ENCODE data around the gene ARMC6.

The ARMC6 gene

DNA sequence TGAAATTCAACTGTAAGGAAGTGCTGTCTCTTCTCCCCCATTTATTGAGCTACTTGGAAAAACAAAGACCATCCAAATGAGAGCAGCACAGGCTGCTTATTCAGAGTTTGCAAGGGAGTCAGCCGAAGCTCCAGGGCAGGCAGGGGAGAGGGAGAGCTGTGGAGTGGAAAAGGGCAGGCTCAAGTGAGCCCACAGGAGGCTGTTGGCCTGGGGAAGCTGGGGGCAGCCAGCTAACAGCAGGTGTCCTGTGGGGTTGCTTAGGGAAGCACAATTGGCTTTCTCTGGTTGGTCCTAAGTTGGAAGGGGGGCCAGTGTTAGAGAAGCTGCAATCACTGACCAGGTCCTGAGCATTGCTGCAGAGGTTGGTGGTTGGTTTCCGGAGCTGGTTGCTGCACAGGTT lies 54.3 kb downstream of the ARMC6 start:
- Histone ChIP-seq H2AFZ (ENCODE audit: low read depth, low read length, severe bottlenecking) (no peak overlapping the region), H3K9me3 (ENCODE audit: insufficient read depth, low read length) (no peaks in the 10 kb centered on the region), H3K79me2 (ENCODE audit: insufficient read depth, low read length) (no peaks in the 10 kb centered on the region), H3K4me3 (ENCODE audit: insufficient read depth, low read length, poor library complexity, severe bottlenecking) (no peak overlapping the region), H3F3A (ENCODE audit: insufficient read depth) (no peaks in the 10 kb centered on the region), H3K27me3 (ENCODE audit: low read length) (no peaks in the 10 kb centered on the region), H3K4me2 (ENCODE audit: low read depth, low read length, poor library complexity, severe bottlenecking) (no peak overlapping the region), H4K20me1 (ENCODE audit: low read depth, low read length) (no peaks in the 10 kb centered on the region), H3K9me2 (replicated peaks; ENCODE audit: insufficient read depth, low read length) (no peaks in the 10 kb centered on the region), H3K9ac (ENCODE audit: low read length) (no peak overlapping the region), H3K36me3 (ENCODE audit: low read length) (no peaks in the 10 kb centered on the region), H3K27ac (ENCODE audit: low read depth, low read length) (no peak overlapping the region)
- TF ChIP-seq, protein P1, sequence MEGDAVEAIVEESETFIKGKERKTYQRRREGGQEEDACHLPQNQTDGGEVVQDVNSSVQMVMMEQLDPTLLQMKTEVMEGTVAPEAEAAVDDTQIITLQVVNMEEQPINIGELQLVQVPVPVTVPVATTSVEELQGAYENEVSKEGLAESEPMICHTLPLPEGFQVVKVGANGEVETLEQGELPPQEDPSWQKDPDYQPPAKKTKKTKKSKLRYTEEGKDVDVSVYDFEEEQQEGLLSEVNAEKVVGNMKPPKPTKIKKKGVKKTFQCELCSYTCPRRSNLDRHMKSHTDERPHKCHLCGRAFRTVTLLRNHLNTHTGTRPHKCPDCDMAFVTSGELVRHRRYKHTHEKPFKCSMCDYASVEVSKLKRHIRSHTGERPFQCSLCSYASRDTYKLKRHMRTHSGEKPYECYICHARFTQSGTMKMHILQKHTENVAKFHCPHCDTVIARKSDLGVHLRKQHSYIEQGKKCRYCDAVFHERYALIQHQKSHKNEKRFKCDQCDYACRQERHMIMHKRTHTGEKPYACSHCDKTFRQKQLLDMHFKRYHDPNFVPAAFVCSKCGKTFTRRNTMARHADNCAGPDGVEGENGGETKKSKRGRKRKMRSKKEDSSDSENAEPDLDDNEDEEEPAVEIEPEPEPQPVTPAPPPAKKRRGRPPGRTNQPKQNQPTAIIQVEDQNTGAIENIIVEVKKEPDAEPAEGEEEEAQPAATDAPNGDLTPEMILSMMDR (IDR thresholded peaks at IDR 0.05; ENCODE audit: insufficient read depth, low read length, poor library complexity, severe bottlenecking), result no peak
- TF ChIP-seq EZH2phosphoT487 (conservative IDR thresholded peaks at IDR 0.05; ENCODE audit: low read length), result no peak

DNA sequence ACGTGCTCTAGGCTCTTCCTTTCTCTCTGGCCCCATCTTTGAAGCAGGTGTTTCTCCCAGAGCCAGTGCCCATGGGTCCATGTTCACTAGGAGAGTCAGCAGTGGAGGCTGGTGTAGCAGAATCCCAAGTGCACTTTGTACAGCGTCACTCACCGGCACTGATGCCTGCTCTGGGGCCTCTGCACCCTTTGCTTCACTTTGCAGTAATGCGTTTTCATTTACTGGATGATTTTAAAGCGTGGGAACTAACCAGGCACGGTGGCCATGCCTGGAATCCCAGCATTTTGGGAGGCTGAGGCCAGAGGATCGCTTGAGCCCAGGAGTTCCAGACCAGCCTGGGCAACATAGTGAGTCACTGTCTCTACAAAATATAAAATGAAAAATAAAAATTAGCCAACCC lies 61.1 kb downstream of the ARMC6 start:
- Histone ChIP-seq H3K27ac (ENCODE audit: low read depth, low read length) (no peak overlapping the region), H3K9ac (ENCODE audit: low read length) (no peak overlapping the region), H4K20me1 (ENCODE audit: low read depth, low read length) (no peaks in the 10 kb centered on the region), H3K9me3 (ENCODE audit: insufficient read depth, low read length) (no peaks in the 10 kb centered on the region), H3K4me2 (ENCODE audit: low read depth, low read length, poor library complexity, severe bottlenecking) (no peak overlapping the region), H3K4me3 (ENCODE audit: insufficient read depth, low read length, poor library complexity, severe bottlenecking) (no peak overlapping the region), H2AFZ (ENCODE audit: low read depth, low read length, severe bottlenecking) (no peak overlapping the region), H3K36me3 (ENCODE audit: low read length) (no peaks in the 10 kb centered on the region), H3K27me3 (ENCODE audit: low read length) (no peaks in the 10 kb centered on the region), H3K79me2 (ENCODE audit: insufficient read depth, low read length) (no peaks in the 10 kb centered on the region), H3K9me2 (replicated peaks; ENCODE audit: insufficient read depth, low read length) (no peaks in the 10 kb centered on the region), H3F3A (ENCODE audit: insufficient read depth) (no peaks in the 10 kb centered on the region)
- TF ChIP-seq EZH2phosphoT487 (conservative IDR thresholded peaks at IDR 0.05; ENCODE audit: low read length), result no peak
- TF ChIP-seq, protein P1 (IDR thresholded peaks at IDR 0.05; ENCODE audit: insufficient read depth, low read length, poor library complexity, severe bottlenecking), result no peak

DNA sequence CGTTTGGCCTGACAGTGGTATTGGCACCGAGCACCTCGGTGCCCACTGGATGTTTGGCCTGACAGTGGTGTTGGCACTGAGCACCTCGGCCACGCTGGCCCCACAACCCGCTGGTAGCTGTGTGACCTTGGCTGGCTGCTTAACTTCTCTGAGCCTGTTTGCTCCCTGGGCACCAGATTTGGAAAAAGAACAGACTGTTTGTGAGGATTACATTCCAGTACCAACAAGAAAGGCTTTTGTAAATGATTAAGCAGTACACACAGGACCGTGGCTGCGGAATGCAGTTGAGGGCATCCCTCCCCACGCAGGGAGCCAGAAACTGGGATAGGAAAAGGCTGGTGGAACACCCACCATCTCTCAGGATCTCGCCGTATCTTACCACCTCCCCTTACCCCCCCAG lies 62.3 kb downstream of the ARMC6 start:
- H3K36me3 ChIP-seq (ENCODE audit: low read length), result no peaks in the 10 kb centered on the region
- no peaks in the 10 kb centered on the region for H3F3A ChIP-seq (ENCODE audit: insufficient read depth)
- H3K4me2 ChIP-seq (ENCODE audit: low read depth, low read length, poor library complexity, severe bottlenecking), result no peak overlapping the region
- no peaks in the 10 kb centered on the region for H3K9me3 ChIP-seq (ENCODE audit: insufficient read depth, low read length)
- no peaks in the 10 kb centered on the region for H3K79me2 ChIP-seq (ENCODE audit: insufficient read depth, low read length)
- no peak overlapping the region for H3K9ac ChIP-seq (ENCODE audit: low read length)
- TF ChIP-seq EZH2phosphoT487 (conservative IDR thresholded peaks at IDR 0.05; ENCODE audit: low read length), result no peak
- TF ChIP-seq, protein P1 (IDR thresholded peaks at IDR 0.05; ENCODE audit: insufficient read depth, low read length, poor library complexity, severe bottlenecking), result no peak
- no peaks in the 10 kb centered on the region for H4K20me1 ChIP-seq (ENCODE audit: low read depth, low read length)
- no peak overlapping the region for H3K4me3 ChIP-seq (ENCODE audit: insufficient read depth, low read length, poor library complexity, severe bottlenecking)
- no peaks in the 10 kb centered on the region for H3K27me3 ChIP-seq (ENCODE audit: low read length)
- no peak overlapping the region for H3K27ac ChIP-seq (ENCODE audit: low read depth, low read length)
- no peak overlapping the region for H2AFZ ChIP-seq (ENCODE audit: low read depth, low read length, severe bottlenecking)
- H3K9me2 ChIP-seq (replicated peaks; ENCODE audit: insufficient read depth, low read length), result no peaks in the 10 kb centered on the region

All from SU-DHL-6 (cell line).